ENCODE data around the gene LRMDA. TPM values are rescaled to one million over a fixed set of nuclear protein-coding genes. Genes with fewer than 3 reads are reported as not detected.

Gene LRMDA
- total RNA-seq, 3 donors from 2014 or later (not counting 1 experiment from before 2014, with no cell fraction given): 1.4 to 2.4 (median 2.1) TPM

GRCh38 chr10:76479103-76479790, 1047.8 kb downstream of the LRMDA start:
- Histone ChIP-seq H3K9me3 (ENCODE audit: control insufficient read depth, insufficient read depth, low read length) (no peaks in the 10 kb centered on the region), H3K4me1 (ENCODE audit: control insufficient read depth, insufficient read depth, low read length) (no peaks in the 10 kb centered on the region), H3K27ac (ENCODE audit: low read length) (no peak overlapping the region), H3K27me3 (ENCODE audit: control insufficient read depth, insufficient read depth, low read length) (no peaks in the 10 kb centered on the region), H3K36me3 (ENCODE audit: control insufficient read depth, insufficient read depth, low read length) (no peaks in the 10 kb centered on the region), H3K4me3 (ENCODE audit: low read length) (no peak overlapping the region)
- H3K27ac Mint-ChIP-seq: no peak overlapping the region
- H3K9me3 Mint-ChIP-seq: peaks cover 0 to 6% of the 10 kb centered on the region in 2 donors
- no peak for TF ChIP-seq CTCF (IDR thresholded peaks at IDR 0.05)
- intact Hi-C loops (cut with micrococcal nuclease): no loop called here
- 48% methylated on average over 5 of the region's 5 CpGs for WGBS (ENCODE audit: insufficient coverage)
- DNase-seq (no peak), ATAC-seq (no peak)
- no peaks in the 10 kb centered on the region for H3K36me3 Mint-ChIP-seq
- no peaks in the 10 kb centered on the region for H3K4me1 Mint-ChIP-seq
- no peak overlapping the region for H3K4me3 Mint-ChIP-seq
- H3K27me3 Mint-ChIP-seq (ENCODE audit: low read depth in 2 of 2): no peaks in the 10 kb centered on the region

DNA sequence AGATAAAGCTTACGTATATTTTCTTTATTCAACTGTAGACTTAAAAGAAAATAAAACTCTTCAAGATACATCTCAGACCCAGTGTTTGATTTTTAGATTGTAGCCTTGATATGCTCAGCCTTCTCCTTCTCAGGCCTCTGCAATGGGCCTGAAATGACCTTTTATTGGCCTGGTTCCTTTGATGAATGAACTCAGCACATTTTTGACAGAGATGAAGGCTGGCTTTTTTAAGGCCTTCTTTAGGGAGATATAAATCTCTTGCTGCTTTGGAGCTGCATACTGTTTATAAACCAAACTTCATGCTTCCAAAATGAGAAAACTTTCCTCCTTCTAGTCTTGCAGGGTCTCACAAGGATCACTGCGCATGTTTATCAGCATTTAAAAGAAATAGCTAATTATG, 1049.8 kb downstream of the LRMDA start:
- Mint-ChIP-seq H3K9me3 (peaks cover 0 to 6% of the 10 kb centered on the region in 2 donors), H3K27ac (no peak overlapping the region), H3K4me3 (no peak overlapping the region), H3K27me3 (ENCODE audit: low read depth in 2 of 2) (no peaks in the 10 kb centered on the region), H3K4me1 (no peaks in the 10 kb centered on the region), H3K36me3 (no peaks in the 10 kb centered on the region)
- H3K9me3 ChIP-seq (ENCODE audit: control insufficient read depth, insufficient read depth, low read length): no peaks in the 10 kb centered on the region
- no peaks in the 10 kb centered on the region for H3K27me3 ChIP-seq (ENCODE audit: control insufficient read depth, insufficient read depth, low read length)
- H3K4me1 ChIP-seq (ENCODE audit: control insufficient read depth, insufficient read depth, low read length): no peaks in the 10 kb centered on the region
- TF ChIP-seq CTCF (IDR thresholded peaks at IDR 0.05): no peak
- no CpG with 5 or more reads among the region's 2 CpGs for WGBS (ENCODE audit: insufficient coverage)
- H3K27ac ChIP-seq (ENCODE audit: low read length): no peak overlapping the region
- no peak for ATAC-seq
- DNase-seq: no peak
- H3K4me3 ChIP-seq (ENCODE audit: low read length): no peak overlapping the region
- intact Hi-C loops (cut with micrococcal nuclease): no loop called here
- H3K36me3 ChIP-seq (ENCODE audit: control insufficient read depth, insufficient read depth, low read length): no peaks in the 10 kb centered on the region

DNA sequence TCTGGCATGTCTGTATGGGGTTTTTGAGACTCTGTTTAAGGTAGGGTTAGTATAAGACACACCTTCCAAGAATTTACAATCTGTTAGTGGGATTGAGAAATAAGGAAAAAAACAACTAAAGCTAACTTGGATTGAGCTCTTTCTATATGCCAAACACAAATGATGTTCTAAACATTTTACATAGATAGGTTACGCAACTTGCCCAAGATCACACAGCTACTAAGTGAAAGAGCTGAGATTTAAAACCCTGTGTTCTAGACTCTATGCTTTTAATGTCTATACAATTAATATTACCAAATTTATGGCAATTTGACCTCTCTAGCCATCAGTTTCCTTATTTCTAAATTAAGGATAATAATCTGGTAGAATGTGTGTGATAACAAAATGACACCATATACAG, 1056.2 kb downstream of the LRMDA start:
- H3K9me3 Mint-ChIP-seq: peaks cover 14 to 21% of the 10 kb centered on the region in 2 donors
- Histone ChIP-seq H3K4me1 (ENCODE audit: control insufficient read depth, insufficient read depth, low read length) (no peaks in the 10 kb centered on the region), H3K27ac (ENCODE audit: low read length) (no peak overlapping the region), H3K36me3 (ENCODE audit: control insufficient read depth, insufficient read depth, low read length) (no peaks in the 10 kb centered on the region), H3K9me3 (ENCODE audit: control insufficient read depth, insufficient read depth, low read length) (no peaks in the 10 kb centered on the region), H3K27me3 (ENCODE audit: control insufficient read depth, insufficient read depth, low read length) (no peaks in the 10 kb centered on the region), H3K4me3 (ENCODE audit: low read length) (no peak overlapping the region)
- DNase-seq: no peak
- H3K4me1 Mint-ChIP-seq: no peaks in the 10 kb centered on the region
- no peaks in the 10 kb centered on the region for H3K27me3 Mint-ChIP-seq (ENCODE audit: low read depth in 2 of 2)
- no peak overlapping the region for H3K4me3 Mint-ChIP-seq
- peaks cover 15% of the 10 kb centered on the region for H3K36me3 Mint-ChIP-seq
- TF ChIP-seq CTCF (IDR thresholded peaks at IDR 0.05): no peak
- intact Hi-C loops (cut with micrococcal nuclease): no loop called here
- WGBS (ENCODE audit: insufficient coverage): 100% methylated on average over 1 of the region's 1 CpG
- no peak for ATAC-seq
- H3K27ac Mint-ChIP-seq: no peak overlapping the region

- Histone ChIP-seq H3K9me3 (ENCODE audit: control insufficient read depth, insufficient read depth, low read length) (no peaks in the 10 kb centered on the region), H3K27ac (ENCODE audit: low read length) (no peak overlapping the region), H3K4me3 (ENCODE audit: low read length) (no peak overlapping the region), H3K36me3 (ENCODE audit: control insufficient read depth, insufficient read depth, low read length) (no peaks in the 10 kb centered on the region), H3K27me3 (ENCODE audit: control insufficient read depth, insufficient read depth, low read length) (no peaks in the 10 kb centered on the region), H3K4me1 (ENCODE audit: control insufficient read depth, insufficient read depth, low read length) (no peaks in the 10 kb centered on the region)
- H3K27ac Mint-ChIP-seq: no peak overlapping the region
- H3K36me3 Mint-ChIP-seq: peaks cover 15% of the 10 kb centered on the region
- peaks cover 14 to 21% of the 10 kb centered on the region in 2 donors for H3K9me3 Mint-ChIP-seq
- H3K4me1 Mint-ChIP-seq: no peaks in the 10 kb centered on the region
- no peaks in the 10 kb centered on the region for H3K27me3 Mint-ChIP-seq (ENCODE audit: low read depth in 2 of 2)
- no peak for TF ChIP-seq CTCF (IDR thresholded peaks at IDR 0.05)
- ATAC-seq (no peak), DNase-seq (no peak)
- H3K4me3 Mint-ChIP-seq: no peak overlapping the region
- intact Hi-C loops (cut with micrococcal nuclease): no loop called here
- WGBS (ENCODE audit: insufficient coverage): 100% methylated on average over 1 of the region's 1 CpG
Measured at GRCh38 chr10:76488602-76489001, 1057.2 kb downstream of the LRMDA start.

All from natural killer cell (primary cell).